HG02970 (cell line): ENCODE results near the gene PRDM5.

Experiments used
- ATAC-seq: cut with Tn5 transposase; IDR thresholded peaks from one replicate; pipeline ENCODE4 v1.9.1; 2021; ENCODE audit warnings: mild to moderate bottlenecking, moderate library complexity, moderate number of reproducible peaks; ENCODE audit not compliant: unreplicated experiment, low FRiP score

Gene PRDM5

GRCh38 chr4:120861852-120862251 lies 60.7 kb downstream of the PRDM5 start:
- ATAC-seq: no peak

GRCh38 chr4:120858776-120859175 lies 63.8 kb downstream of the PRDM5 start:
- no peak for ATAC-seq

DNA sequence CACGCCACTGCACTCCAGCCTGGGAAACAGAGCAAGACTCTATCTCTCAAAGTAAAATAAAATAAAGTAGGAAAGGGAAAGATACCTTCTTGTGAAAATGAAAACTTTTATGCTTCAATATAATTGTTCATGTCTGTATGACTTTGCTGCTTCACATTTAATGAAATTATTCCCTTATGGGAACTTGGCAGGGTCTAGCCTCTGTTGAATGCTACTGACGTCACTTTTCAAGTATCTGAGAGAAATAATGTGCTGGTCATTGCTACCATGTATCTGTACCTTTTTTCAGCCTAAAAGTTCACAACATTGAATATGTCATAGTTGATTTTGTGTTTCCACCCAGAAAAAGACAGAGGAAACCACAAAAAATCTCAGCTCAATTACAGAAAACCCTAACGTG lies 65.2 kb downstream of the PRDM5 start:
- ATAC-seq: no peak

DNA sequence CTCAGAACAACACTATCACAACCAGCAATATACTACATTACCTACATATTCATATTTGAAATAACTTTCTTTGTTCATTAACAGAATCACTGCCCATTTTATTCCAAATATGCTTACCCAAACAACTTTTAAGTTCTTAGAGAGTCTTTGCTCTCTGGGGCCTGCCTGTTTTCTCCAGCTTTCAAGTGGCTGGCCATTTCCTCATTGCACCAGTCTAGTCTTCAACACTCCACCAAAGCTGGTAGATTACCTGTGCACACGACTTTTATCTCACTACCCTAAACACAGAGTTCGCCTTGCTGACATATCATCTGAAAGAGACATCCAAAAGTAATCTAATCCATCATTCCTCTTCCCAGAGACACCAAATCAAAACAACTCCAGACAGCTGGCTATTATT lies 66.2 kb downstream of the PRDM5 start:
- no peak for ATAC-seq

- ATAC-seq: peak; percentile 60
Observed at GRCh38 chr4:120855307-120856001, 67.1 kb downstream of the PRDM5 start.

- ATAC-seq: no peak
Observed at GRCh38 chr4:120853161-120853935, 69.2 kb downstream of the PRDM5 start.

GRCh38 chr4:120850018-120850599 lies 72.4 kb downstream of the PRDM5 start:
- ATAC-seq: no peak

DNA sequence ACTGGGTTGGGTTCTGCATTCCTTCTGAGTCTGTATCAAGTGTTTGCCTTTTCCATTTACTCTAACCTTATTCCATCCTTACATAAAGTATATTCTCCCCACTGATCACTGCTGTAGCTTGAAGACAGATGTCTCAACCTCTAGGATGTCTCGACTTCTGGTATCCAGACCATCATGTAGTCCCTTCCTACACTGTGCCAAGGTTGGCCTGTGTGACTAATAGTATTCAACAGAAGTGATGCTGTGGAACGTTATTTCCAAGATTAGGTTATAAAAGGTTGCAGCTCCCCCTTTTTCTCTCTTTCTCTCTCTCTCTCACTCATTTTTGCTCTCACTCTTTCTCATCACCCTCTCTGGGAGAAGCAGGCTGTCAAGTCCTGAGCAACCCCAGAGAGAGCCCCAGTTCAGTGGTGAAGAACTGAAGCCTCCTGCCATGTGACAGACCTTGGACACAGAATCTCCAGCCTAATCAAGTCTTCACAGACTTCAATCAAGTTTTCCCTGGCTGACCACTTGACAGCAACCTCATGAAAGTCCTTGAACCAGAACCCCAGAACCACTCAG lies 75.4 kb downstream of the PRDM5 start:
- no peak for ATAC-seq

- peak; percentile 77 for ATAC-seq
Observed at GRCh38 chr4:120844528-120844921, 78.0 kb downstream of the PRDM5 start.

DNA sequence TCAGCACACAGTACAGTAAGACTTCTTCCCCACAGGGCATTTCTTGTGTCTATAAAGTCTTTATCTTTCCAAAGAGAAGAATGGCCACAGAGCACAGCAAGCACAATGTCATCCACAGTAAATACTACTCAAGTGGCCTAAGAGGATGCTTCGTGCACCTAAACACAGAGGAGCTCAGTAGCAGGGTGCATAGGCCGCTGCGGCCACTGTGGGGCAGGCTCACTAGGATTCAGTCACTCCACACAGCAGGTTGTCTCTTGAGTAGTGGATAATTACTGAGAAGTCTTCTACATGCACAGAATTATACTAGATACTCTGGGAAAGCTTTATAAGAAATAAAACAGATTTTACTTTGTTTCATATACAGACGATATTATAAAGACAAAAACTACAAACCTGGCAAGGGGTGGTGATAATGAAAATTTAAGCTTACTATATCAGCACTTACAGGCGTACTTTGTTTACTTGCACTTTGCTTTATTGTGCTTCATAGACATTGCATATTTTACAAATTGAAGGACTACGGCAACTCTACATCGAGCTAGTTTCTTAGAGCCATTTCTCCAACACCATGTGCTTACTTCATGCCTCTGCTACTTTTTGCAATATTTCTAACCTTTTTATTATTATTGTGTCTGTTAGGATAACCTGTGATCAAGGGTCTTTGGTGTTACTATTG lies 78.5 kb downstream of the PRDM5 start:
- no peak for ATAC-seq

DNA sequence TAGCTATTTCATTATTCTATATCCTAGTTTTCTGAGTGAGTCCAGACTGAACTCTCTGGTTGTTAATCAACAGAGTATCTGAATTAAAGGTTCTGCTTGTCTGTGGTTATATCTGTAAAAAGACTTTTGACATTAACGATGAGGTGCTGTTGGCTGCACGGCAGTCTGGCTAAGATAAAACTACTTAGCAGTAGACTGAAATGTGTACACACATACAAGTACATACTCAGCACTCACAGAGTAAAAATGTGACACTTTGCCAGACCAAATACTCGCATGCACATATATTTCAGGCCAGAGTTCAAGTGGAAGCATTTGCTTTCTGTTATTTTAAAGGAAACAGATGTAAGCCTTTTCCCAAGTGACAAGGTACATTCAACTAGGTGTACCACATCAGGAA lies 80.5 kb downstream of the PRDM5 start:
- ATAC-seq: no peak

GRCh38 chr4:120841580-120841979 lies 80.9 kb downstream of the PRDM5 start:
- no peak for ATAC-seq

DNA sequence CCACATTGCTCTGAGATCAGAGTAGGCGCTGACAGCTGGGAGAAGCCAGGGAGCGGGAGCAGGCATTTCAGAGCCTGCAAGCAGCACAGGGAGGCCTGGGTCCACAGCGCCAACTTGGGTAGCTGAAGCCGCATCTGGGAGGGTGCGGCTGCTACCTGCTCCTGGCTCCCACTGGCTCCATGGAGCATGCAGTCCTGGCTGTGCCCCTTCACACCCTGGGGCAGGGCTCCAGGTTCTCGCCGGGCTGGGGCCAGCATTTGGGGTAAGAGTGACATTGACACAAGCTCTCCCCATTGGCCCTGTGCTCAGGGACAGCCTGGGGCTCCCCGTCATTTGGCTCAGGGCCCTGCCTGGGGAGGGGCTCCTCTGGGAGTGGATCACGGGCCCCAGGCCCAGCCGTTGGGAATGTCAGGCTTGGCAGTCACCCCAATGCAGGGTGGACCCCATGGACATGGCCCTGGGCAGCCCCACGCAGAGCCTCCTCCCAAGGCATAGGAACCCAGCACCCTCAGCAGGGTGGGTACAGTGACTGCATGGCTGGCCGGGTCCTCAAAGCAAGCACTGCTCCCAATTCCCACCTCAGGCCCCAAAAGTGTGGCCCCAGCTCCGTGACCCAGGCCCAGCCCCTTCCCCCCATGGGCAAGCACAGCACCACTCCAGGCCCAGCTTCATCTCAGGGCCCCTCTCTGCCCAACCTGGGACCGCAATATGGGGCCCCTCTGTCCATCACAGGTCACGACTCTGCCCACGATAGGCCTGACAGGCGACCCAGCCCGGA lies 82.4 kb downstream of the PRDM5 start:
- no peak for ATAC-seq

DNA sequence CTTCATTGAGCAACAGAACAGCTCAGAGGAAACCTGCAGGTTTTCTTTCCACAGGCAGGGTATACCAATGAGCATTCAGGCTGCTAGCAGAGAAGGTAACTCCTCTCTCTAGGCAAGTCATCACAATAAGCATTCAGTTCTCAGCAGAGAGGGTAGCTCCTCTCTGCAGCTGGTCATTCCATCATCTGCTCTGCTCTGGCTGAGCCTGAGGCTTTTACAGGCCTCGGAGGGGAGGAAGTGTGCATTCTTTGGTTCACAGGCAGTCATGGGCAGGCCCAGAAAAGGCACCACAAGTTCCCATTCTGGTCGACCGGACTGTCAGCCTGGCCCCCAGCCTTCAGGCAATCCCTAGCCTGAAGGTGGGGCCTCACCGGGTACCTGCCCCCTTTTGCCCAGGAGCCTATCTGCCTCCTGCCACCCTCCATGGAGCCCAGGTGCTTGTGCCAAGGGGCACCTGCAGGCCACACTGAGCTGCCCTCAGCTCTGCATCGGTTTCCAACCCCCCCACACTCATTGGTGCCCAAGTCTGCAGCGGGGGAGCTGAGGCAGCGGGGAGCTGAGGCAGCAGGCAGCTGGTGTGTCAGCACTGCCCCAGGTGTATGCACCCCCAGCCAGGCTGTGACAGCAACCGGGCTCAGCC lies 83.1 kb downstream of the PRDM5 start:
- ATAC-seq: no peak

- no peak for ATAC-seq
Observed at GRCh38 chr4:120838784-120839183, 83.7 kb downstream of the PRDM5 start.

GRCh38 chr4:120837656-120838055 lies 84.9 kb downstream of the PRDM5 start:
- no peak for ATAC-seq

GRCh38 chr4:120835342-120835741 lies 87.2 kb downstream of the PRDM5 start:
- ATAC-seq: no peak

GRCh38 chr4:120830204-120830603 lies 92.3 kb downstream of the PRDM5 start:
- no peak for ATAC-seq

DNA sequence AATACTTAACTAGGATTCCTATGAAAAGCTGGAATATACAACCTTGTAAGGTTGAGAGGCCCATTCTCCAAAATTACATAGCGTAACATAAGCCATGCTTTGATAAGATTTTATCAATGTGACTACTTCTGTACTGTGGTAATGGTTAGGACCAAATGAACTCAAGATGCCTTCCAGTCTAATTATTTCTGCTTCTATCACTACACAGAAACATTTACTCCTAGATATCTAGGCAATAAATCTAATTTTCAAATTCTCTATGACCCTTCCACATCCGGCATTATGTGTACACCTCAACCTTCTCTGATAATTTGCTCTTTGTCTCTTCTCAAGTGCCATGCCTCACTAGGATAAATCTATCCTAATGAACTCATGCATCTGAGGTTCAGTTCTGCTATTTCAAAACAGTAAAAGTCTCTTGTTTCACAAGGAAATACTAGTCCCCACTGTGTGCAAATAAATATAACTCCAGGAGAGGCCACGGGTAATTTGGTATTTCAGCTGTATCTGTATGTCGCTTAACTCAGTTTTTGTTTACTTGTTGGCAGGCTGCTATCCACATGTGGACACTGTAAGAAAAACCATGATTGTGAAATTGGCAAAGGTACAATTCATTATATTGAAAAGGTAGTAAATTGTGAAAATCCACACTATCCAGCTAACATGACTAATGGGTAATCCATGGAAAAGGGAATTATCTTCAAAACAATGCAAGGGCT lies 93.3 kb downstream of the PRDM5 start:
- ATAC-seq: no peak
